Measurements from ENCODE around the gene CCDC27.
"Not testable (repeated sequence)": the region's sequence is repeated elsewhere in the genome, so short reads cannot be mapped to it uniquely, and the experiment has no call there.

The CCDC27 gene

GRCh38 chr1:3809680-3810079 is 57.4 kb downstream of the CCDC27 start:
- no peak for DNase-seq (ENCODE audit: low read depth)
- no peak overlapping the region for H3K4me3 ChIP-seq (ENCODE audit: low read depth, low read length)
- TF ChIP-seq CTCF (conservative IDR thresholded peaks at IDR 0.05; ENCODE audit: low read depth, low read length), result no peak

DNA sequence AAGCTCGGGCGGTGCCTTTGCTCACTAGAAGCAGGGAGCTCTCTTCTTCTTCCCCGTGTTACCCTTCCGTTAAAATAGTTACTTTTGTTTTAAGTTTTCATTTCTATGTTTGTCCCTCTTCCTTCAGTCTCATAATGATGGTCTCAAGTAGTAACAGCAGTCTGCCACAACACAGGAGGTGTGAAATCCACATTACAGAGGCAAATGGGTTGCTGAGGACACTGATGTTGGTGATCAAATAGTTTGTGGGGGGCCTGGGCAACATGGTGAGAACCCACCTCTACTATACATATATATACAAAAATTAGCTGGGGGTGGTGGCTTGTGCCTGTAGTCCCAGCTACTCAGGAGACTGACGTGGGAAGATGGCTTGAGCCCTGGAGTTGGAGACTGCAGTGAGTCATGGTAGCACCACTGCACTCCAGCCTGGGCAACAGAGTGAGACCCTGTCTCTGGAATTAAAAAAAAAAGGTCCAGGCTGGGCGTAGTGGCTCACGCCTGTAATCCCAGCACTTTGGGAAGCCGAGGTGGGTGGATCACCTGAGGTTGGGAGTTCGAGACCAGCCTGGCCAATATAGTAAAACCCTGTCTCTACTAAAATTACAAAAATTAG is 58.0 kb downstream of the CCDC27 start:
- DNase-seq (ENCODE audit: low read depth), result not testable (repeated sequence)

GRCh38 chr1:3811595-3811911 is 59.3 kb downstream of the CCDC27 start:
- no peak for DNase-seq (ENCODE audit: low read depth)
- no peak overlapping the region for H3K4me3 ChIP-seq (ENCODE audit: low read depth, low read length)
- TF ChIP-seq CTCF (conservative IDR thresholded peaks at IDR 0.05; ENCODE audit: low read depth, low read length), result no peak

More for the DNA sequence above, 58.0 kb downstream of the CCDC27 start:
- H3K4me3 ChIP-seq (ENCODE audit: low read depth, low read length), result not testable (repeated sequence)

DNA sequence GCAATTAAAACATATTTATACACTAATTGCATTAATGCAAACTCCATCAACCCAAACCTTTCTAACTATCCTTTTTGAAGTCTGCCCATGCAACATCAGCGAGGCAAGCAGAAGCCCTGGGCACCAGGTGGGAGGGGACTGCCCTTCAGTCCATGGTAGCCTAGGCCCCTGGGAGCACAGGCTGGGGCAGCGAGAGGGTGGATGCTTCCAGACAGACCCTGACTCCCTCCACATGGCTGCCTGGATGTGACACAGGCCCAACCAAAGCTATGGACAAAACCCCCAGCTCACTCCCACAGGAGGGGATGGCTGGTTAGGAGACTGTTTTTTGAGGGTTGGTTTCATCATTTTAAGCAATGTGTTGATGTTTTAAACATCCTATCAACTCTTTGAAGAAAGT is 61.8 kb downstream of the CCDC27 start:
- H3K4me3 ChIP-seq (ENCODE audit: low read depth, low read length), result no peak overlapping the region
- TF ChIP-seq CTCF (conservative IDR thresholded peaks at IDR 0.05; ENCODE audit: low read depth, low read length), result no peak
- no peak for DNase-seq (ENCODE audit: low read depth)

GRCh38 chr1:3814771-3815561 is 62.7 kb downstream of the CCDC27 start:
- H3K4me3 ChIP-seq (ENCODE audit: low read depth, low read length), result no peak overlapping the region
- TF ChIP-seq CTCF (conservative IDR thresholded peaks at IDR 0.05; ENCODE audit: low read depth, low read length), result no peak
- DNase-seq (ENCODE audit: low read depth), result no peak

DNA sequence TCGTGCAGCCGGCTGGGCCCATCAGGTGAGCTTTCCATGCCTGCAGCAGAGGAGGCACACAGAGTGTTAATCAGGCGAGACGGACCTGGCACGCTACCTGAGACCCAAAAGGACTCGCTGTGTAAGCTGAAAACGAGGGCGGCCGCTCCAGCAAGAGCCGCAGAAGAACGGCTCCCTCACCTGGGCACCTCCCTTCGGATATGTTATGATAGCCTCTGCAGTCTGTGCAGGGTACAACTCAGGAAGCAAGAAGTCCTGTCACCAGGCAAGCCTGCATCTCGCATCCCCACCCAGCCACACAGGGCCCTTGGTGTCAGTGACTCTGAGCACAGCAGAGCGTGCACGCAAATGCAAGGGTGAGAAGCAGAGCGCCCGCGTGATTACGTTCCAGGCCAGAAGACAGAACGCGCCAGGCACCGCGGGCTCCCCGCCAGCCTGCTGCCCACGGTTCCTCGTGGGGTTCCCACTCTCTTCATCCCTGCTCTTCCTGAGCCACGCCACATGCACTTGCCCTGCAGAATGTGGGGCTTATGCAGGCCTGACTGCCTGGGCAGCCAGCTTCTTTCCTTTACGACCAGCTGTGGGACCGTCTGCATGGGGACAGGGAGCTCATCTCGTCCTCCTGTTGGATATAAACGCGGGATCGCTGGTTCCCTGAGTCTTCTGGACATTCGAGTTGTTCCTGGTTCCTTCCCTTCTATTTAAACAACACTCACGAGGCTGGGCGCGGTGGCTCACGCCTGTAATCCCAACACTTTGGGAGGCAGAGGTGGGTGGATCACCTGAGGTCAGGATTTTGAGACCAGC is 64.3 kb downstream of the CCDC27 start:
- no peak overlapping the region for H3K4me3 ChIP-seq (ENCODE audit: low read depth, low read length)
- no peak for TF ChIP-seq CTCF (conservative IDR thresholded peaks at IDR 0.05; ENCODE audit: low read depth, low read length)
- no peak for DNase-seq (ENCODE audit: low read depth)

DNA sequence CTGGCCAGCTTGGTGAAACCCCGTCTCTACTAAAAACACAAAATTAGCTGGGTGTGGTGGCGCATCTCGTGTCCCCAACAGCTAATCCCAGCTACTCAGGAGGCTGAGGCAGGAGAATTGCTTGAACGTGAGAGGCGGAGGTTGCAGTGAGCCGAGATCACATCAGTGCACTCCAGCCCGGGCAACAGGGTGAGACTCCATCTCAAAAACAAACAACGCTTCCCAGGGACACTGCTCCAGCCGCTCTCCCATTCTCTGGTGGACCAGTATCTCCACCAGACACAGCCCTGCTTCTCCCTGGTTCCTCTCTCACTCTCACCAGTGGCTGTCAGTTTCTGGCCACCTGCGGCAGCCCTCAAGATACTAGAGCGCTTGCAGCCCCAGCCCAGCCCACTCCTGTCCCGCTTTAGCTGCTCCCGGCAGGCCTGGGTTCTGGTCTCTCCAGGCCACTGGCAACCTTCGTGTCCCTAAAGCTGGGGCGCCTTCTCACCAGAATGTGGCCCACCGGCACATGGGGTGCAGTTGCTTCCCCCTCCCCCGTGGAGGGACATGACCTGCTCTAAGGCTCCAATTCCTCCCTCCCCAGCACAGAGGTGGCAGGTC is 65.0 kb downstream of the CCDC27 start:
- DNase-seq (ENCODE audit: low read depth), result no peak
- no peak overlapping the region for H3K4me3 ChIP-seq (ENCODE audit: low read depth, low read length)
- no peak for TF ChIP-seq CTCF (conservative IDR thresholded peaks at IDR 0.05; ENCODE audit: low read depth, low read length)

All from choroid plexus epithelial cell (primary cell).